H1 (cell line): ENCODE data around the gene GID8. TPM values are rescaled to one million over a fixed set of nuclear protein-coding genes. Genes with fewer than 3 reads are reported as not detected.

Experiments used
- CTCF ChIA-PET: fragments of 300-600 bp; sonication (Branson Sonifier 250); formaldehyde crosslinking; loops from one replicate; lab custom pipeline; 2021; ENCODE audit not compliant: partially characterized antibody; lab: Charles Lee
- POLR2A ChIA-PET: fragments of 300-600 bp; sonication (Branson Sonifier 250); formaldehyde crosslinking; loops from one replicate; lab custom pipeline; 2021; ENCODE audit warnings: inconsistent platforms; ENCODE audit not compliant: partially characterized antibody; lab: Charles Lee
- DNase-seq, 2 experiments: peaks; one replicate each; pipeline versions ENCODE4 v3.0.0 to v3.0.0-alpha.2; 2010 to 2022; ENCODE audit warnings: low spot score in 2 of 2, low read depth in 1 of 2, mixed read lengths in 1 of 2
- FAIRE-seq: peaks from 2 replicates; lab custom pipeline; 2011; peaks lifted over from hg19 to GRCh38; lab: Jason Lieb, UNC
- H2AFZ ChIP-seq: 2 replicates; pipeline ENCODE4 v1.8.1; 2012; ENCODE audit warnings: low read length, inconsistent platforms
- H2AK5ac ChIP-seq: 2 replicates; pipeline ENCODE4 v1.6.1; 2013; ENCODE audit warnings: low read depth, low read length
- H2BK120ac ChIP-seq: replicated peaks from 2 replicates; pipeline ENCODE3; 2013; ENCODE audit warnings: low read depth, low read length, inconsistent platforms
- H2BK12ac ChIP-seq: 2 replicates; pipeline ENCODE4 v1.6.1; 2013; ENCODE audit warnings: low read depth, low read length
- H2BK15ac ChIP-seq: 2 replicates; pipeline ENCODE4 v1.6.1; 2013; ENCODE audit warnings: low read length
- H2BK20ac ChIP-seq: 2 replicates; pipeline ENCODE4 v1.6.1; 2013; ENCODE audit warnings: low read length
- H2BK5ac ChIP-seq: 2 replicates; pipeline ENCODE4 v1.6.1; 2013; ENCODE audit warnings: low read depth, low read length
- H3K14ac ChIP-seq: 2 replicates; pipeline ENCODE4 v1.6.1; 2013; ENCODE audit warnings: inconsistent platforms; ENCODE audit not compliant: insufficient read length
- H3K18ac ChIP-seq: 2 replicates; pipeline ENCODE4 v1.6.1; 2013; ENCODE audit warnings: low read length; ENCODE audit errors: extremely low read depth
- H3K23ac ChIP-seq: 2 replicates; pipeline ENCODE4 v1.6.1; 2013; ENCODE audit warnings: inconsistent platforms; ENCODE audit not compliant: insufficient read length
- H3K23me2 ChIP-seq: 2 replicates; pipeline ENCODE4 v1.6.1; 2013; ENCODE audit warnings: low read depth, low read length
- H3K27ac ChIP-seq: 2 replicates; pipeline ENCODE4 v1.6.1; 2011; ENCODE audit warnings: low read depth, low read length, inconsistent platforms
- H3K27me3 ChIP-seq, 4 experiments: replicated peaks in 1 of 4; 1 replicate in 1 of 4; 2 replicates in 3 of 4; pipeline versions ENCODE4 v1.6.1 to v1.8.1; 2011 to 2013; ENCODE audit warnings: low read length in 3 of 4, mild to moderate bottlenecking in 3 of 4, inconsistent platforms in 2 of 4, mixed read lengths in 2 of 4, moderate library complexity in 1 of 4; ENCODE audit not compliant: control insufficient read depth in 3 of 4, insufficient read depth in 3 of 4; ENCODE audit errors: extremely low read depth in 1 of 4
- H3K36me3 ChIP-seq, 4 experiments: 2 replicates each; pipeline versions ENCODE4 v1.6.1 to v1.8.1; 2011 to 2013; ENCODE audit warnings: mild to moderate bottlenecking in 4 of 4, low read length in 3 of 4, moderate library complexity in 2 of 4, control low read depth in 1 of 4, inconsistent platforms in 1 of 4; ENCODE audit not compliant: insufficient read depth in 4 of 4, control insufficient read depth in 2 of 4
- H3K4ac ChIP-seq: replicated peaks from 2 replicates; pipeline ENCODE3; 2013; ENCODE audit warnings: low read length, low read depth, mixed read lengths, inconsistent platforms; ENCODE audit not compliant: insufficient read length
- H3K4me1 ChIP-seq, 4 experiments: replicated peaks in 1 of 4; 1 replicate in 1 of 4; 2 replicates in 3 of 4; pipeline versions ENCODE4 v1.6.1 to v1.8.1; 2011 to 2013; ENCODE audit warnings: low read length in 3 of 4, inconsistent platforms in 2 of 4, mixed read lengths in 1 of 4; ENCODE audit not compliant: insufficient read depth in 4 of 4, control insufficient read depth in 3 of 4
- H3K4me2 ChIP-seq, 2 experiments: 2 replicates each; pipeline versions ENCODE4 v1.6.1 to v1.8.1; 2011 to 2013; ENCODE audit warnings: low read depth in 2 of 2, low read length in 2 of 2, control low read depth in 1 of 2, inconsistent platforms in 1 of 2, mild to moderate bottlenecking in 1 of 2; ENCODE audit not compliant: insufficient read depth in 1 of 2
- H3K4me3 ChIP-seq, 4 experiments: fragments of 200-600, 300-600 bp in 1 of 4; sonication (generic), shearing (Covaris generic), sonication (Bioruptor Twin) in 1 of 4; 2 replicates each; pipeline versions ENCODE4 v1.5.1 to v1.8.1; 2011 to 2016; ENCODE audit warnings: low read length in 4 of 4, low read depth in 3 of 4, control low read depth in 2 of 4, inconsistent platforms in 2 of 4, mild to moderate bottlenecking in 2 of 4, mixed read lengths in 1 of 4, moderate library complexity in 1 of 4; ENCODE audit not compliant: insufficient read depth in 2 of 4; ENCODE audit errors: extremely low read depth in 1 of 4
- H3K56ac ChIP-seq: replicated peaks from 2 replicates; pipeline ENCODE3; 2013; ENCODE audit warnings: low read depth, mild to moderate bottlenecking, mixed read lengths, low read length, inconsistent platforms; ENCODE audit not compliant: insufficient read length
- H3K79me1 ChIP-seq: 2 replicates; pipeline ENCODE4 v1.6.1; 2013; ENCODE audit warnings: low read depth, low read length, control low read depth
- H3K79me2 ChIP-seq, 2 experiments: 2 replicates each; pipeline versions ENCODE4 v1.6.1 to v1.8.1; 2012 to 2013; ENCODE audit warnings: low read length in 2 of 2, mild to moderate bottlenecking in 2 of 2, inconsistent platforms in 1 of 2; ENCODE audit not compliant: insufficient read depth in 2 of 2, control insufficient read depth in 1 of 2
- H3K9ac ChIP-seq, 4 experiments: replicated peaks in 1 of 4; 1 replicate in 1 of 4; 2 replicates in 3 of 4; pipeline versions ENCODE4 v1.6.1 to v1.8.1; 2011 to 2013; ENCODE audit warnings: low read depth in 3 of 4, low read length in 3 of 4, control low read depth in 2 of 4, mild to moderate bottlenecking in 2 of 4, moderate library complexity in 2 of 4, inconsistent platforms in 1 of 4; ENCODE audit errors: extremely low read depth in 1 of 4
- H3K9me3 ChIP-seq, 2 experiments: 2 replicates each; pipeline versions ENCODE4 v1.6.1 to v1.8.1; 2012 to 2013; ENCODE audit warnings: mild to moderate bottlenecking in 2 of 2, moderate library complexity in 2 of 2, control low read depth in 1 of 2, inconsistent platforms in 1 of 2, low read depth in 1 of 2, low read length in 1 of 2, mixed read lengths in 1 of 2; ENCODE audit not compliant: insufficient read depth in 2 of 2
- H4K20me1 ChIP-seq, 2 experiments: replicated peaks in 1 of 2; 2 replicates each; pipeline versions ENCODE3 to v1.8.1; 2011 to 2013; ENCODE audit warnings: inconsistent platforms in 2 of 2, low read length in 2 of 2, mild to moderate bottlenecking in 1 of 2; ENCODE audit not compliant: insufficient read depth in 2 of 2, control insufficient read depth in 1 of 2
- H4K5ac ChIP-seq: 2 replicates; pipeline ENCODE4 v1.6.1; 2013; ENCODE audit warnings: low read length, low read depth, mixed read lengths, inconsistent platforms; ENCODE audit not compliant: insufficient read length
- H4K8ac ChIP-seq: 2 replicates; pipeline ENCODE4 v1.8.0; 2013; ENCODE audit warnings: mild to moderate bottlenecking, moderate library complexity, low read length, inconsistent platforms; ENCODE audit not compliant: insufficient read depth; ENCODE audit errors: extremely low read depth
- H4K91ac ChIP-seq: replicated peaks from 2 replicates; pipeline ENCODE3; 2013; ENCODE audit warnings: low read length, mixed read lengths, inconsistent platforms; ENCODE audit not compliant: insufficient read length
- HDAC6 ChIP-seq: IDR thresholded peaks from one replicate; pipeline ENCODE4 v1.7.1; 2012; ENCODE audit warnings: low read depth, mild to moderate bottlenecking, inconsistent platforms, low read length, moderate library complexity
- JUN ChIP-seq: IDR thresholded peaks from 2 replicates; pipeline ENCODE4 v1.6.1; 2011; ENCODE audit warnings: low read depth, mild to moderate bottlenecking, improper control_type of control experiment, low read length
- KDM5A ChIP-seq: fragments of 200-600 bp; IDR thresholded peaks from 2 replicates; pipeline ENCODE4 v1.7.1; 2012; ENCODE audit warnings: mild to moderate bottlenecking, low read length, inconsistent platforms, mixed read lengths
- PHF8 ChIP-seq: fragments of 200-600 bp; sonication (generic); conservative IDR thresholded peaks from 2 replicates; pipeline ENCODE4 v1.7.1; 2012; ENCODE audit warnings: low read depth, mild to moderate bottlenecking, inconsistent platforms, low read length, moderate library complexity
- RBBP5 ChIP-seq: IDR thresholded peaks from 2 replicates; pipeline ENCODE4 v1.7.1; 2012; ENCODE audit warnings: low read depth, mild to moderate bottlenecking, inconsistent platforms, low read length, moderate library complexity, borderline replicate concordance
- RXRA ChIP-seq: IDR thresholded peaks from 2 replicates; pipeline ENCODE4 v1.6.1; 2011; ENCODE audit warnings: low read depth, mild to moderate bottlenecking, low read length, moderate library complexity; ENCODE audit not compliant: insufficient read depth
- TAF7 ChIP-seq: optimal IDR thresholded peaks from 2 replicates; pipeline ENCODE3; 2011; ENCODE audit warnings: low read depth, mild to moderate bottlenecking, inconsistent platforms, low read length, moderate library complexity, borderline replicate concordance
- WGBS, 2 experiments: shearing (Covaris generic) in 1 of 2; methylation state at CpG; one replicate each; pipeline versions ENCODE4 v1.1.6 to v1.1.7; 2013 to 2015; ENCODE audit warnings: low lambda C conversion rate in 2 of 2, mixed read lengths in 2 of 2, inconsistent platforms in 1 of 2, low coverage in 1 of 2, missing lambda C conversion rate in 1 of 2; ENCODE audit not compliant: insufficient replicate concordance in 2 of 2, insufficient coverage in 1 of 2, insufficient read length in 1 of 2; ENCODE audit errors: extremely low coverage in 1 of 2, missing lambda C conversion rate in 1 of 2; 5-methylcytosine and 5-hydroxymethylcytosine counted together
- polyA plus RNA-seq, 7 experiments: library from polyadenylated mRNA; depleted of rRNA in 3 of 7; stranded (reverse) in 5 of 7; unstranded in 2 of 7; fragments of >200 nt in 5 of 7; fragments of 200-250 nt in 2 of 7; gene quantifications; 1 replicate in 5 of 7; 2 replicates in 1 of 7; 4 replicates in 1 of 7; pipeline versions ENCODE4 v1.2.1 to v1.2.3, GENCODE V29; 2011 to 2013; ENCODE audit warnings: missing spikeins in 2 of 7, mixed read lengths in 2 of 7
- total RNA-seq: library from RNA; stranded (reverse); fragmentation: NEBNext Ultra II Directional; extraction: Animal tissue kit (Norgen Biotek cat#: 25700); gene quantifications from 2 replicates; pipeline ENCODE4 v1.2.1, GENCODE V29; 2021
- TF ChIP-seq, protein P1 (sequence below), 3 experiments: IDR thresholded peaks; 1 replicate in 2 of 3; 2 replicates in 1 of 3; pipeline versions ENCODE4 v1.5.1 to v1.6.1; 2011; ENCODE audit warnings: low read length in 3 of 3, mild to moderate bottlenecking in 3 of 3, inconsistent platforms in 2 of 3, low read depth in 1 of 3, moderate library complexity in 1 of 3; ENCODE audit not compliant: insufficient read depth in 1 of 3; ENCODE audit errors: control extremely low read depth in 1 of 3
- TF ChIP-seq, protein P2 (sequence below): IDR thresholded peaks from 2 replicates; pipeline ENCODE4 v1.6.1; 2012; ENCODE audit warnings: inconsistent platforms

The GID8 gene
- total and polyA plus RNA-seq, 2 of the 8 experiments (the other 6 are each of a cell fraction or from before 2014, with no cell fraction given), result 39.7 to 72.9 TPM

DNA sequence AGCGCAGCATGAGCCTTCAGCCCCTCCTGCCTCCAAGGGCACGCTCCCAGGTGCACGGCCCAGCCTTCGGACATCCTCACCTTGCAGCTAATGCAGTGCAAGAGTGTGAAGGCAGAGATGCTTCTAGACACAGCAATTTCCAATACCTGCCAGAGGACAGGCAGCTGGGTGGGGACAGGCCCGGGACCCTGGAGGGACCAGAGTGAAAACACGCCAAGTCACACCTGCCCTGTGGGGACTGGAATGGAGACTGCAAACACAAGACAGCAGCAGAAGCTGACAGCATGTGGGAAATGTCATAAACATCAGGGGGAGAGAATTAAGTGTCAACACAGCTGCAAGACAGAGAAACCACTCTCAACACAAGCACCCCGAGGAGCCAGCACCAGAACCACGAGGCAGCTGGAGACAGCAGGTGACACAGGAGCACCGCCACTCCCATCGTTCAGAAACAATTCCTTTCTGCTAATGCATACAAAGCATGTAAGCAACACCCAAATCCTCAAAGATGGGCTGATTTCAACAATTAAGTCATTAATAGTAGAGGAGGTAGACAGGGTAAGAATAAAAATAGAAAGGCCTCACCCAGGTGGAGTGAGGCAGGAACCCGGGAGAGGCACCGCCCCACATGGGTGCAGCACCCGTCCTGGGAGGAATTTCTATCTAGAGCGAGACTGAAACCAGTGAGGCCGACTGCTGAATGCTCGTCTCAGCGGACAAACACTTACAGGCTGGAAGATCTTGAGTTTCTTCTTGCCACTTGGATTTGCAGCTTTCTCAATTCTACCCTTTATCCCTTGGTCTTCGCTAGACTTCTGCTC is 28.8 kb upstream of the GID8 start:
- Histone ChIP-seq H3K14ac (no peak overlapping the region), H3K27me3 (no peaks in the 10 kb centered on the region), H2BK20ac (no peak overlapping the region), H2BK120ac (no peak overlapping the region), H3K27ac (no peak overlapping the region), H4K20me1 (peaks cover 31 to 53% of the 10 kb centered on the region in 2 experiments), H3K9ac (no peak overlapping the region), H3K4me2 (no peak overlapping the region), H3K18ac (no peak overlapping the region), H3K56ac (no peak overlapping the region), H4K8ac (no peak overlapping the region)
- no peak for DNase-seq
- TF ChIP-seq PHF8 (no peak), RBBP5 (no peak), TAF7 (no peak), KDM5A (no peak), JUN (no peak), RXRA (no peak), HDAC6 (no peak)
- TF ChIP-seq, protein P1, sequence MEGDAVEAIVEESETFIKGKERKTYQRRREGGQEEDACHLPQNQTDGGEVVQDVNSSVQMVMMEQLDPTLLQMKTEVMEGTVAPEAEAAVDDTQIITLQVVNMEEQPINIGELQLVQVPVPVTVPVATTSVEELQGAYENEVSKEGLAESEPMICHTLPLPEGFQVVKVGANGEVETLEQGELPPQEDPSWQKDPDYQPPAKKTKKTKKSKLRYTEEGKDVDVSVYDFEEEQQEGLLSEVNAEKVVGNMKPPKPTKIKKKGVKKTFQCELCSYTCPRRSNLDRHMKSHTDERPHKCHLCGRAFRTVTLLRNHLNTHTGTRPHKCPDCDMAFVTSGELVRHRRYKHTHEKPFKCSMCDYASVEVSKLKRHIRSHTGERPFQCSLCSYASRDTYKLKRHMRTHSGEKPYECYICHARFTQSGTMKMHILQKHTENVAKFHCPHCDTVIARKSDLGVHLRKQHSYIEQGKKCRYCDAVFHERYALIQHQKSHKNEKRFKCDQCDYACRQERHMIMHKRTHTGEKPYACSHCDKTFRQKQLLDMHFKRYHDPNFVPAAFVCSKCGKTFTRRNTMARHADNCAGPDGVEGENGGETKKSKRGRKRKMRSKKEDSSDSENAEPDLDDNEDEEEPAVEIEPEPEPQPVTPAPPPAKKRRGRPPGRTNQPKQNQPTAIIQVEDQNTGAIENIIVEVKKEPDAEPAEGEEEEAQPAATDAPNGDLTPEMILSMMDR (IDR thresholded peaks at IDR 0.05; ENCODE audit: control extremely low read depth in 1 of 3, insufficient read depth in 1 of 3, low read depth in 1 of 3, low read length in 3 of 3), result no peak
- TF ChIP-seq, protein P2, sequence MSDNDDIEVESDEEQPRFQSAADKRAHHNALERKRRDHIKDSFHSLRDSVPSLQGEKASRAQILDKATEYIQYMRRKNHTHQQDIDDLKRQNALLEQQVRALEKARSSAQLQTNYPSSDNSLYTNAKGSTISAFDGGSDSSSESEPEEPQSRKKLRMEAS, result no peak
- TF ChIP-seq, all 59 proteins: peak for 0
- no peak overlapping the region; the same call in 1 of the 2 replicates for H2AK5ac ChIP-seq
- no peaks in the 10 kb centered on the region for H3K4me1 ChIP-seq
- no peak for FAIRE-seq
- ChIA-PET CTCF (interaction anchor here (0.9 to 5.7 kb wide), 7 partner anchors 9 to 100 kb away, joined by 3 to 58 read pairs (median 16); no protein-coding TSS in a partner anchor), POLR2A (interaction anchor here (1.2 to 13.6 kb wide), 5 partner anchors 8 to 20 kb away, joined by 3 to 156 read pairs (median 7); partner anchors contain the start of gene DIDO1)
- H2AFZ ChIP-seq, result no peak overlapping the region
- 91% methylated on average over 18 of the region's 18 CpGs; no CpG with 5 or more reads in 1 of the 2 experiments for whole genome bisulfite sequencing, 2 experiments
- H3K79me2 ChIP-seq, result peaks cover 9 to 66% of the 10 kb centered on the region in 2 experiments
- no peak overlapping the region for H2BK12ac ChIP-seq
- H4K5ac ChIP-seq, result no peak overlapping the region
- no peak overlapping the region for H4K91ac ChIP-seq
- H3K36me3 ChIP-seq, result peaks cover 45 to 86% (median 76%) of the 10 kb centered on the region in 4 experiments
- H3K79me1 ChIP-seq, result peaks cover 25% of the 10 kb centered on the region
- H3K4ac ChIP-seq, result no peak overlapping the region
- H3K9me3 ChIP-seq, result no peaks in the 10 kb centered on the region
- no peak overlapping the region for H3K23ac ChIP-seq
- no peak overlapping the region for H2BK15ac ChIP-seq
- H3K4me3 ChIP-seq, result no peak overlapping the region
- H2BK5ac ChIP-seq, result no peak overlapping the region
- no peaks in the 10 kb centered on the region for H3K23me2 ChIP-seq
